ENCODE measurements around the gene DAO. TPM values are rescaled to one million over a fixed set of nuclear protein-coding genes. Genes with fewer than 3 reads are reported as not detected.

The DAO gene
- polyA plus RNA-seq, 3 donors = 1.0 to 2.0 (median 1.1) TPM

DNA sequence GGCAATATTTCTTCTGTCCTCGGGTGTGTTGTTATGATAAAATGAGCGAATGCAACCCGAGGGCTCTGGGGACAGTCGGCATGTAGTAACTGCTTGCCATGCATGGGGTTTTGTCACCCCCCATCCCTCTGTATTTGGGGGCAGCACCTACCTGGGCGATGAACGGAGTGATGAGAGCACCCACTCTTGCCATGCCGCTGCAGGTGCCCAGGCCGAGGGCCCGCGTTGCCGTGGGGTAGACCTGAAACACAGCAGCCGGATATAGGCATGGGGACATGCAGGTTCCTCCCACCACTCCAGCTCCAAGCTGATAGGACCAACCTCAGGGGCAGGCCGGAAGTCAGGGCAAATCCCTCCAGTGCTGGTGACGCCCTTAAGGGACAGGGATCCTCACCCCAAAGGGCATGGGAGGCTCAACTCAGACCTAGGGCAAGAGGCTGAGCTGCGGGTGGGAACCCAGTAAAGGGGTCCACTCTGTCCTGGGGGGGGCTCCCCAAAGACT, 35.8 kb downstream of the DAO start:
- DNase-seq (ENCODE audit: low read depth in 3 of 3, low spot score in 2 of 3) = no peak

DNA sequence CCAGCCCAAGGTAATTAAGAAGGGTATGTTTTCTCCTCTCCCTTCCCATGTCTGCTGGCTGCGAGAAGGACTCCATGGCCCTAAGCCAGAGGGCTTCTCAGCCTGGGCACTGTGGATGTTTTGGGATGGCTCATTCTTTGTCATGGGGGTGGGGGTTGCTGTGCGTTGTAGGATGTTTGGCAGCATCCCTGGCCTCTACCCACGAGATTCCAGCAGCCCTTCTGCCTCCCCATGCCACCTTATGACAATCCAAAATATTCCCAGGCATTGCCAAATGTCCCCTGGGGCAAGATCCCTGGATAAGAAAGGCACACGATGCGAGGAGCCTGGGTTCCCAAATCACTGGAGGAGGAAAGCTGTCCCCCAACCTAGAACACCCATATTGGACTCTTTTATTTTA, 36.4 kb downstream of the DAO start:
- no peak for DNase-seq (ENCODE audit: low read depth in 3 of 3, low spot score in 2 of 3)

DNA sequence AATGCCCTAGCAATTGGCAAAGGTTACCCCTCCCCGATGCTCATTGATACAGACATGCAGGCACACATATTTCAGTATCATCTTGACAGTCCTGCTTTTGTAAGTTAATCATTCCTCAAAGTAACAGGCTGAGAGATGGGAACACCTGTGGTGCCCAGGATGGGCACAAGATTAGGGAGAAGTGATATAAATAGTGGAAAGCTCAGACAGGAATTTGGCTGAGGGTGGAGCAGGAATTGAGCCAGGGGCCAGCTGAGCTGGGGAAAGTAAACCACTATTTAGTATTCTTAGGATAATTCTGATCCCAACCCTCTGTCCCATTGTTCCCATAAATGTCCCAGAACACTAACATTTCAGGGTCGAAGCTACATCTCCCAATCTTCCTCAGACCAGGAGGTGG, 38.3 kb downstream of the DAO start:
- no peak for DNase-seq (ENCODE audit: low read depth in 3 of 3, low spot score in 2 of 3)

DNA sequence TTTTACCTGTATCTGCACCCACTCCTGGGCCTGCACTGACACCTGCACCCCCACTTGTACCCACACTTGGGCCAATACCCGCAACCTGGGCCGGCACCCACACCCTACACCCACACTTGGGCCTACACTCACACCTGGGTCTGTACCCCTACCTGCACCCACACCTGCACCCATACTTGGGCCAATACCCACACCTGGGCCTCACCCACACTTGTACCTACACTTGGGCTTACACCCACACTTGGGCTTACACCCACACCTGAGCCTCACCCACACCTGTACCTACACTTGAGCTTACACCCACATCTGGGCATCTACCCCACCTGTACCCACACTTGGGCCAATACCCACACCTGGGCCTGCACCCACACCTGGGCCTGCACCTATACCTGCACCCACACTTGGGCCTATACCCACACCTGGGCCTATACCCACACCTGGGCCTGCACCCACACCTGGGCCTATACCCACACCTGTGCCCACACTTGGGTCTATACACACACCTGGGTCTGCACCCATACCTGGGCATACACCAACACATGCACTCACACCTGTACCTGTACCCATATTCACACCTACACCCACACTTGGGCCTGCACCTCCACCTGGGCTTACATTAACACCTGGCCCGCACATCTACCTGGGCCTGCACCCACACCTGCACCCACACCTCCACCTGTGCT, 39.2 kb downstream of the DAO start:
- no peak for DNase-seq (ENCODE audit: low read depth in 3 of 3, low spot score in 2 of 3)

DNA sequence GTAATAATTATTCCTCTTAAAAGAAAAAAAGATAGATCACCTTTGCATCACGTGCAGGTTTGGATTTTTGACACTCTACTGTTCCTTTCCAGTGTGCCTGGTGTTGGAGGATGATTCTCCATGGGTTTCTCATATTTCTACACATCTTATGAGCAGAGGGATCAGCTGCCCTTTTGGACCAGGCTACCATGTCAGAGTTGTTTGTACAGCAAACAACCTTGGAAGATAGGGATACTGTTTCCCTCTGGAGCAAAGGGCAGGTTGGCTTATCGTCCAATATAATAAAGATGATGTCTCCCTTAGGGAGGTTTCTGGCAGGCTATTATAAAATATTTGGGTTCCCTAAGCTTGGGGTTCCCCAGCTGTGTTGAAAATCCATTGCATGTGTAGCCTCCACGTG, 42.1 kb downstream of the DAO start:
- DNase-seq (ENCODE audit: low read depth in 3 of 3, low spot score in 2 of 3) = no peak

DNA sequence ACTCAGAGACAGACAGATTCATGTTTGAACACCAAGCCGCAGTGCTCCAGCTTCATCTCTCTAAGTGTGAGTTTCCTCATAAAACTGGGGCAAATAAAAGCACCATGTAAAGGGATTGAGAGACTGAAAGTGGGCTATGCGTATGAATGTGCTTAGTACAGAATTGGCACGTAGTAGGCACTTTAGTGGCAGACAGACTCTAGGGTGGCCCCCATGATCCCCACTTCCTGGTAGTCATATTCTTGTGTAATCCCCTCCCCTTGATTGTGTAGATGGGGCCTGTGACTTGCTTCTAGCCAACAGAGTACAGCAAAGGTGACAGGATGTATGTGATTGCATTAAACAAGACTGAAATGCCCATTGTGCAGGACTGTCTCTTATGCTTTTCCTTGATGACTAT, 43.0 kb downstream of the DAO start:
- no peak for DNase-seq (ENCODE audit: low read depth in 3 of 3, low spot score in 2 of 3)

DNA sequence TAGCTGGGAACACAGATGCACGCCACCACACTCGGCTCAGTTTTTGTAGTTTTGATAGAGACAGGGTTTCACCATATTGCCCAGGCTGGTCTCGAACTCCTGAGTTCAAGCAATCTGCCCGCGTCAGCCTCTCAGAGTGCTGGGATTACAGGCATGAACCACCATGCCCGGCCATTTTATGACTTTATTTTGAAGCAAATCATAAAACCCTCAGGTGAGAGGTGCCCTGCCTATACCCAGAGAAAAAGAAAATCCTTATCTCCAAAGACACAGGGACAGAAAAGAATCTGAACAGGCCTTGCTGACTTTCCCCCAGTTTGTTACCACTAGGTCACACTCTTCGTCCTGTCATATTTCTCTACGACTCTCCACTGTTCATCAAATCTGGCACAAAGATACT, 48.8 kb downstream of the DAO start:
- DNase-seq (ENCODE audit: low read depth in 3 of 3, low spot score in 2 of 3) = no peak

DNA sequence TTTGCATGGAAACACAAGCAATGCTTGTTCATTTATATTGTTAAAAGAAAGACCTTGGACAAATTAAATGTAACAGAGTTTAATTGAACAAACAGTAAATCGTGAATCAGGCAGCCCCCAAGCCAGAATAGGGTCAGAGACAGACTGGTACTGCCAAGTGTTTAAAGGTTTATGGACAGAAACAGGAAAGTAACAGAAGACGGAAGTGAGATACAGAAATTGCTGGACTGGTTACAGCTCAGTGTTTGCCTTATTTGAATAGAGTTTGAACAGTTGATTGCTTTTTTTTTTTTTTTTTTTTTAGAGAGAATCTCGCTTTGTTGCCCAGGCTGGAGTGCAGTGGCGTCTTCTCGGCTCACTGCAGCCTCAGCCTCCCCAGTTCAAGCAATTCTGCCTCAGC, 50.3 kb downstream of the DAO start:
- no peak for DNase-seq (ENCODE audit: low read depth in 3 of 3, low spot score in 2 of 3)

DNA sequence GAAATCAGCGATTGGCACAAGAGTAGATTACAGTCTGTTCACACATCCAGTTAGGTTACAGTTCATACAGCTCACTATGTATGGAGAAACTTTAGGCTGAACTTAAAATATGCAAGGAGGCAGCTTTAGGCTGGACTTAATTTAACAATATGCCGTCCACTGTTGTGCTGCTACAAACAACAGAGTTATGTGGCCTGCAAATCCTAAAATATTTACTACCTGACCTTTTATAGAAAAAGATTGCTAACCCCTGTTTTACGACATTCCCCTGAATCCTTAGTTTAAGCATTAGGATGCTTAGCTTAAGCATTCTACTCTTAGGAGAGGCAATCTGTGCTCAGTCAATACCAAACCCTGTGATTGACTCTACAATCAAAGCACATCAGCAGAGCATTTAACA, 50.9 kb downstream of the DAO start:
- no peak for DNase-seq (ENCODE audit: low read depth in 3 of 3, low spot score in 2 of 3)

DNA sequence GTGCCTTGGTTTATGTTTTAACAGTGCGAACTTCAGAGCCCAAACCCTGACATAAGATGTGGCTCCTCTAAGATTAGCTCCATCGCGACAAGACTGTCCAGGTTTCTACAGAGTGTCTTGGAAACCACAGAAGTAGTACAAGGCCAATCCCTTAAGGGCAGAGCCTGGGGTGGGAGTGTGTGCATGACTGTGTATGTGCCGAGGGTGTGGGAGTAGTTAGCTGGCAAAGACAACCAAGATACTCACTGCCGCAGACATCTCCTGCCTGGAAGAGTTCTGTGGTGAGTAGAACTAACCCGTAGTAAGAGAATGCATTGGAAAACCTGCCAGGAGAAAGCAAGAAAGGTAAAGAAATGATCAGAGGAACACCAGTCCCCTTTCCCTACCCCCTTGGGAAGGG, 54.1 kb downstream of the DAO start:
- no peak for DNase-seq (ENCODE audit: low read depth in 3 of 3, low spot score in 2 of 3)

DNA sequence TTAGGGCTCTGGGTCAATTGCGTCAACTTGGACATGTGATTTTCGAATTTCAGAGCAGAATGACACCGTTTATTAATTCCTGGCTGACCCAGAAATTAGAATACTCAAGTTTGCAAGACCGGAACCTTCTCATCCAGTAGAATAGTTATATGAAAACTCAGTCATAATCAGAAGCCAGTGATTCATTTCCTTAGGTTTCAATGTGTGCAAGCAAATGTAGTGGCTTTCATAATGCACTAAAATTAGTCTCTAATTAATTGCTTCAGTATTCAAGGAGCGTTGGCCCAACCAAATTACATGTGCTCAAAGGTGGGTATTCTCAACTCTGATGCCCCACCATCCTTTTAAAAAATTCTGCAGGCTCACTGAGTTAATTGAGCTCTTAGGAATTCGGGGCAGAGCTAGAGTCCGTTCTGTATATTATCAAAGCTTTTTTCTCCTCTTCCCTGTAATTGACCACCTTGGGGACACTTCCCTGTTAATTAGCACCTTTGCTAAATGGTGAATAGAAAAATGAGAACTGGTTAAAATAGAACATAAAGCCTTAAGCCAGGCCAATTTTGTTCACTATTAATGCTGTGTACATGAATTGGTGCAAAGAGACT, 55.4 kb downstream of the DAO start:
- DNase-seq (ENCODE audit: low read depth in 3 of 3, low spot score in 2 of 3) = no peak

DNA sequence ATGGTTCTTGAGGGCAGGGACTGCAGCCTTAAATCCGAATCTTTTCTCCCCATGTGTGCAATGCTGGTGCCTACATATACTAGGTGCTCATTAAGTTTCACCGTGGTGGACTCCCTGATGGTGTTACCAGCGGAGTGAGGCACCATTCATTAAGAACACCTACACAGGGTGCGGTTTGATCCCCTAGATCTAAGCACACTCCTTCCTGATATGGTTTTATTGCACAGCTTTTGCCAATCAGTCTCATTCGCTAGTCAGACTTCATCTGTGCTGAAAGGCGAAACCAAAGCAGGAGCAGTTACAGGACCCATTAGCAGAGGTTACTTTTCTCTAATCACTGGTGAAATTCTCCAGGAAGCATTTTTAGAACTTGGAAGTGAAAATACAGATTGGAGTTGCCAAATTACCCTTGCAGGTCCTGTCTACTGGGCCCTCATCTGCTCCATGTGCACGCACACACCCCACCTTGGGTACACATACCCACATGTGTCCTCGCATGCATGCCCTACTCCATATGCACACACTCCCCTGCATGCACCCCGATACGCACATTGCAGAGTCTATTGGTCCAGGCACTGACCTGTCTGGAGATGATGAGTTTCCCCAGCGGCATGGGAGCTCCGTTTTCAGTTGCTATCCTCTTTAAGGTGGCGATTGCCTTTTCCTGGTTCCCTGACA, 58.5 kb downstream of the DAO start:
- no peak for DNase-seq (ENCODE audit: low read depth in 3 of 3, low spot score in 2 of 3)

DNA sequence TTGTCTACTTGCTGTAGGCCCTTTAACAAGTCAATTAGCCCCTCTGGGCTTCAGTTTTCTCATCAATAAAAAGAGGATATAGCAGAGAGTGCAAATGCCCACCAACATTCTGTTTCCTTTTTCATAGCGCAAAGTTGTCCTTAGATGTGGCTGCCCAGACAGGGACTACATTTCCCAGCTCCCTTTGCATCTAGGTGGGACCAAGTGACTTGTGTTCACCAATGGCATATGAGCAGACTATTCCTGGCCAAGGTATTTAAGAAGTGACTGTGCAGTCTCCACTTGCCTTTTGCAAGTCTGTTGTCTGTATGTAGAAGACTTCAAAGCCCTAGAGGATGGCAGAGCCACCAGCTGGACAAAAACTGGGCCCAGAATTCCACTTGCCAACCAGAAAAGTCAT, 59.7 kb downstream of the DAO start:
- DNase-seq (ENCODE audit: low read depth in 3 of 3, low spot score in 2 of 3) = no peak

DNA sequence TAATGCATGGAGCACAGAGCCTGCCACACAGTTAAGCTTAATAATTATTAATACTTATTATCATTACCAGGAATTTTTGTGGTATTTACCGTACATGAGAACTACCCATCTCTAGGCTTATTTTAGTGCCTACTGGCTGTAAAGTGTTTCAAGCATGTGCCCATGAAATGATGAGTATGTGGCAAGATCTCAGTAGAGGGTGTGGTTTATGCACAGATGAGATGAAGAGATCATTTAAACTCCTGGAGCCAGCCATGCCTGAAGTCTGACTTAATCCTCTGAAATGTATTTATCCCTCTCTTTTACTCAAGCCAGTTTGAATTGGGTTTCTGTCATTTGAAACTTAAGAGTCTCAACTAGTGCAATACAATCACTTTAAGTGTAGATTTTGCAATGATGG, 60.2 kb downstream of the DAO start:
- DNase-seq (ENCODE audit: low read depth in 3 of 3, low spot score in 2 of 3) = no peak

DNA sequence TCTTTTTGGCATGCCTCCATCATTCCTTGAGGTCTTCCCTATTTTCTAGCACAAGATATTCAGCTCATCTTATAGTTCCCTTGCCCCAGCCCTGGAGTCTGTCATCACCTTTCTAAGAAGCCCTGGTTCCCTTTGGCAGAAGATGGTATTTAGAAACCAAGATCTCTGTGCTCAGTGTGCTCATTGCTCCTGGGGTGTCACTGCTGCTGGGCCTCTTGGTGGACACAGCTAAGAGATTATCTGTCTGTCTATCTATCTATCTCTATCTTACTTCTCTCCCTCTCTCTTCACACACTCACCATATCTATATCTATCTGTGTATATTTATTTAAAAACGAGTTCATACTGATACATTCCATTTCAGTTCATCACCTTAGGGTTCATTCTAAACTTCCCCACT, 67.2 kb downstream of the DAO start:
- no peak for DNase-seq (ENCODE audit: low read depth in 3 of 3, low spot score in 2 of 3)

DNA sequence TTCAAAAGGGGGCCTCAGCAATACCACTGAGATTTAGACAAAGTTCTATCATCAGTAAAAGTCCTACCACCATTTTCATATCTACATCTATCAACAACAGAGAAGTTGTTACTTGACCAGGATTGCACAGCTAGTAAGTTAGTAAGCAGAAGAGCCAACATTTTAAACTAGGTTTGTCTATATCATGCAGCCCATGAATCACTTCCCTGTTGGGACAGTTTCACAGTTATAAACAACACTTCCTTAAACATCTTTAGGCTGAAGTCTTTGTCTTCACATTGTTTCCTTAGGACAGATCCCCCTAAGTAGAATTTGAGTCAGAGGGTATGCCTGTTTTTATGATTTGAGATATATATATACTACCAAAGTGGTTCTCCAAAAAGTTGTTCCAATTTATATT, 68.5 kb downstream of the DAO start:
- DNase-seq (ENCODE audit: low read depth in 3 of 3, low spot score in 2 of 3) = no peak

DNA sequence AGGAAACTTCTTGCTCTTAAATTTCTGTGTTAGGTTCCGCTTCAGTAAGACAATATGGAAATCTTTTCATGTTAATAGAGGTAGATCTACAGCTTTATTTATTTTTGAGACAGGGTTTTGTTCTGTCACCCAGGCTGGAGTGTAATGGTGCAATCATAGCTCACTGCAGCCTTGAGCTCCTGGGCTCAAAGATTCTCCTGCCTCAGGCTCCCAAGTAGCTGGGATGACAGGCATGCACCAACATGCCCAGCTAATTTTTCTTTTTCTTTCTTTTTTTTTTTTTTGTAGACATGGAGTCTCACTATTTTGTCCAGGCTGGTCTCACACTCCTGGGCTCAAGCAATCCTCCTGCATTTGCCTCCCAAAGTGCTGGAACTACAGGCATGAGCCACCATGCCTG, 70.1 kb downstream of the DAO start:
- DNase-seq (ENCODE audit: low read depth in 3 of 3, low spot score in 2 of 3) = no peak

Other genes starting within 250 kb of the DAO start
- 1 to 10 TPM; 1.6 to 2.7 (median 1.7) TPM for gene SELPLG, start 246.2 kb upstream of the DAO start, polyA plus RNA-seq (ENCODE audit: insufficient read length in 3 of 3)
- 10 to 100 TPM; 57.9 to 62.0 (median 58.3) TPM for gene CORO1C, start 148.6 kb upstream of the DAO start, polyA plus RNA-seq (ENCODE audit: insufficient read length in 3 of 3)
- 10 to 100 TPM; 17.0 to 19.2 (median 18.5) TPM for gene SSH1, start 22.5 kb upstream of the DAO start, polyA plus RNA-seq (ENCODE audit: insufficient read length in 3 of 3)
- under 1 TPM; 0.03 to 0.11 (median 0.08) TPM for gene SVOP, start 141.0 kb downstream of the DAO start, polyA plus RNA-seq (ENCODE audit: insufficient read length in 3 of 3)
- gene USP30, start 172.5 kb downstream of the DAO start, polyA plus RNA-seq (ENCODE audit: insufficient read length in 3 of 3) = 10 to 100 TPM; 20.0 to 24.4 (median 21.8) TPM
- 10 to 100 TPM; 28.1 to 34.3 (median 31.2) TPM for gene ALKBH2, start 213.4 kb downstream of the DAO start, polyA plus RNA-seq (ENCODE audit: insufficient read length in 3 of 3)
- 10 to 100 TPM; 65.1 to 67.3 (median 66.1) TPM for gene UNG, start 217.5 kb downstream of the DAO start, polyA plus RNA-seq (ENCODE audit: insufficient read length in 3 of 3)
- 10 to 100 TPM; 15.5 to 17.3 (median 15.6) TPM for gene ACACB, start 236.5 kb downstream of the DAO start, polyA plus RNA-seq (ENCODE audit: insufficient read length in 3 of 3)